Kidney (tissue), 14 donors: ENCODE data around the gene RANBP1. TPM values are rescaled to one million over a fixed set of nuclear protein-coding genes. Genes with fewer than 3 reads are reported as not detected.

Experiments
- DNase-seq, 5 donors: peaks; one replicate each; pipeline ENCODE4 v3.0.0-alpha.2; 2013 to 2020
- FAIRE-seq: peaks from 2 replicates; lab custom pipeline; 2012; peaks lifted over from hg19 to GRCh38; lab: Jason Lieb, UNC
- H3K27ac ChIP-seq, 2 donors: one replicate each; pipeline ENCODE4 v1.7.0; 2013; ENCODE audit warnings: low read depth in 2 of 2, low read length in 2 of 2, inconsistent platforms in 1 of 2
- H3K27me3 ChIP-seq: one replicate; pipeline ENCODE4 v1.7.1; 2013; ENCODE audit warnings: low read length, inconsistent platforms; ENCODE audit not compliant: control insufficient read depth, insufficient read depth
- H3K36me3 ChIP-seq, 3 donors: one replicate each; pipeline versions ENCODE4 v1.7.0 to v1.7.1; 2013; ENCODE audit warnings: low read length in 3 of 3, control low read depth in 1 of 3, inconsistent platforms in 1 of 3; ENCODE audit not compliant: insufficient read depth in 3 of 3, control insufficient read depth in 2 of 3
- H3K4me1 ChIP-seq, 3 donors: one replicate each; pipeline versions ENCODE4 v1.7.0 to v1.7.1; 2013; ENCODE audit warnings: low read length in 3 of 3, inconsistent platforms in 1 of 3, low read depth in 1 of 3; ENCODE audit not compliant: control insufficient read depth in 2 of 3, insufficient read depth in 2 of 3
- H3K4me3 ChIP-seq, 3 donors: one replicate each; pipeline versions ENCODE4 v1.7.0 to v1.8.1; 2013; ENCODE audit warnings: low read length in 3 of 3, control low read depth in 1 of 3, inconsistent platforms in 1 of 3
- H3K9ac ChIP-seq, 3 donors: one replicate each; pipeline versions ENCODE4 v1.7.0 to v1.7.1; 2013; ENCODE audit warnings: low read length in 3 of 3, control low read depth in 1 of 3, inconsistent platforms in 1 of 3
- H3K9me3 ChIP-seq, 3 donors: one replicate each; pipeline versions ENCODE4 v1.7.0 to v1.7.1; 2013; ENCODE audit warnings: low read length in 3 of 3, control low read depth in 1 of 3, inconsistent platforms in 1 of 3; ENCODE audit not compliant: control insufficient read depth in 2 of 3, insufficient read depth in 1 of 3
- CTCF ChIP-seq: IDR thresholded peaks from 3 replicates; pipeline ENCODE4 v1.5.1; 2012; ENCODE audit warnings: mild to moderate bottlenecking, moderate library complexity, borderline replicate concordance; ENCODE audit not compliant: insufficient read depth; ENCODE audit errors: extremely low read depth
- intact Hi-C: fragments of 100-400 bp; cut with DNase I; formaldehyde crosslinking; loops from one replicate; pipeline ENCODE4 v1.11.1; 2022
- polyA plus RNA-seq: library from polyadenylated mRNA; stranded (reverse); fragments of 350-450 nt; fragmentation: Illumina TruSeq; extraction: RNeasy Lipid Tissue Mini Kit (QIAGEN cat#74804); gene quantifications from one replicate; pipeline ENCODE4 v1.2.3, GENCODE V29; 2014; ENCODE audit warnings: low read depth, low replicate concordance; ENCODE audit not compliant: insufficient read depth
- total RNA-seq: library from RNA; stranded (reverse); fragmentation: NEBNext Ultra II Directional; extraction: Animal tissue kit (Norgen Biotek cat#: 25700); gene quantifications from one replicate; pipeline ENCODE4 v1.2.1, GENCODE V29; 2021
- donor health status: control.
- donor health status: control.
- donor health status: control.
- donor health status: control.
- donor health status: control.
- donor health status: DM: yes; HTN: yes; CAD: no.
- donor health status: Normal renal cell carcinoma (clear cell type).

The RANBP1 gene
- total and polyA plus RNA-seq, 2 donors from 2014 or later: 67.2 to 80.5 TPM

- no peak for TF ChIP-seq CTCF
- intact Hi-C loops: loop anchor here (5.0 kb wide), 1 partner anchor 97 kb away; no protein-coding TSS in a partner anchor
- FAIRE-seq (no peak), DNase-seq (no peak)
- Histone ChIP-seq H3K27ac (no peak overlapping the region), H3K36me3 (no peaks in the 10 kb centered on the region), H3K9ac (no peak overlapping the region), H3K27me3 (no peaks in the 10 kb centered on the region), H3K9me3 (no peaks in the 10 kb centered on the region), H3K4me3 (no peak overlapping the region), H3K4me1 (no peaks in the 10 kb centered on the region)
Measured at GRCh38 chr22:20164863-20165262, 49.0 kb downstream of the RANBP1 start.

GRCh38 chr22:20165421-20165820 is 49.5 kb downstream of the RANBP1 start:
- H3K4me1 ChIP-seq: no peaks in the 10 kb centered on the region
- H3K27me3 ChIP-seq: no peaks in the 10 kb centered on the region
- FAIRE-seq: no peak
- H3K9me3 ChIP-seq: no peaks in the 10 kb centered on the region
- no peak overlapping the region for H3K9ac ChIP-seq
- no peak overlapping the region for H3K27ac ChIP-seq
- no peak for TF ChIP-seq CTCF
- intact Hi-C loops: no loop called here
- no peaks in the 10 kb centered on the region for H3K36me3 ChIP-seq
- H3K4me3 ChIP-seq: no peak overlapping the region
- DNase-seq: no peak

GRCh38 chr22:20165913-20166312 is 50.0 kb downstream of the RANBP1 start:
- no peaks in the 10 kb centered on the region for H3K27me3 ChIP-seq
- no peak overlapping the region for H3K27ac ChIP-seq
- DNase-seq (no peak), FAIRE-seq (no peak)
- H3K36me3 ChIP-seq: no peaks in the 10 kb centered on the region
- intact Hi-C loops: no loop called here
- no peak for TF ChIP-seq CTCF
- no peak overlapping the region for H3K4me3 ChIP-seq
- H3K4me1 ChIP-seq: no peaks in the 10 kb centered on the region
- H3K9me3 ChIP-seq: no peaks in the 10 kb centered on the region
- no peak overlapping the region for H3K9ac ChIP-seq

GRCh38 chr22:20166703-20167102 is 50.8 kb downstream of the RANBP1 start:
- Histone ChIP-seq H3K36me3 (no peaks in the 10 kb centered on the region), H3K9ac (no peak overlapping the region), H3K4me1 (no peaks in the 10 kb centered on the region), H3K4me3 (no peak overlapping the region), H3K9me3 (no peaks in the 10 kb centered on the region), H3K27me3 (no peaks in the 10 kb centered on the region), H3K27ac (no peak overlapping the region)
- DNase-seq (no peak), FAIRE-seq (no peak)
- intact Hi-C loops: no loop called here
- no peak for TF ChIP-seq CTCF
